Keratinocyte (primary cell): Measurements from ENCODE around the gene DPP3. TPM values are rescaled to one million over a fixed set of nuclear protein-coding genes. Genes with fewer than 3 reads are reported as not detected.
A peak's percentile ranks its signal among the peaks of the same experiment; 100 is the strongest.

Experiments used
- DNase-seq: peaks from one replicate; pipeline ENCODE4 v3.0.0-alpha.2; 2011; ENCODE audit warnings: low read depth, missing footprints, low spot score
- FAIRE-seq: peaks from 2 replicates; lab custom pipeline; 2011; peaks lifted over from hg19 to GRCh38; lab: Jason Lieb, UNC
- H2AFZ ChIP-seq: 2 replicates; pipeline ENCODE4 v1.6.0; 2012; ENCODE audit warnings: low read length, control low read depth, inconsistent platforms; ENCODE audit not compliant: control insufficient read depth
- H3K27ac ChIP-seq: 2 replicates; pipeline ENCODE4 v1.5.1; 2011; ENCODE audit warnings: low read length; ENCODE audit not compliant: control insufficient read depth, insufficient read depth
- H3K27me3 ChIP-seq: 3 replicates; pipeline ENCODE4 v1.6.0; 2011; ENCODE audit warnings: low read length; ENCODE audit not compliant: control insufficient read depth, insufficient read depth; ENCODE audit errors: extremely low read depth
- H3K36me3 ChIP-seq, 2 experiments: 2 replicates in 1 of 2; 3 replicates in 1 of 2; pipeline ENCODE4 v1.5.1; 2011; ENCODE audit warnings: low read length in 2 of 2, mild to moderate bottlenecking in 1 of 2; ENCODE audit not compliant: control insufficient read depth in 2 of 2, insufficient read depth in 2 of 2; ENCODE audit errors: extremely low read depth in 1 of 2
- H3K4me1 ChIP-seq: 3 replicates; pipeline ENCODE4 v1.5.1; 2011; ENCODE audit warnings: low read length; ENCODE audit not compliant: control insufficient read depth, insufficient read depth; ENCODE audit errors: extremely low read depth
- H3K4me2 ChIP-seq: 3 replicates; pipeline ENCODE4 v1.6.0; 2011; ENCODE audit warnings: low read depth, low read length; ENCODE audit not compliant: control insufficient read depth, insufficient read depth; ENCODE audit errors: extremely low read depth
- H3K4me3 ChIP-seq, 3 experiments: fragments of 200-600 bp in 1 of 3; sonication (generic) in 1 of 3; 2 replicates in 2 of 3; 3 replicates in 1 of 3; pipeline ENCODE4 v1.5.1; 2011 to 2016; ENCODE audit warnings: low read length in 3 of 3, mild to moderate bottlenecking in 3 of 3, control low read depth in 2 of 3, inconsistent platforms in 1 of 3, low read depth in 1 of 3, mixed read lengths in 1 of 3, mixed run types in 1 of 3, moderate library complexity in 1 of 3; ENCODE audit not compliant: control insufficient read depth in 2 of 3, insufficient read depth in 2 of 3; ENCODE audit errors: extremely low read depth in 1 of 3
- H3K79me2 ChIP-seq: 2 replicates; pipeline ENCODE4 v1.6.0; 2012; ENCODE audit warnings: low read length; ENCODE audit not compliant: control insufficient read depth, insufficient read depth
- H3K9ac ChIP-seq: 3 replicates; pipeline ENCODE4 v1.6.0; 2011; ENCODE audit warnings: low read length; ENCODE audit not compliant: control insufficient read depth, insufficient read depth; ENCODE audit errors: extremely low read depth
- H3K9me1 ChIP-seq: 3 replicates; pipeline ENCODE4 v1.6.0; 2011; ENCODE audit warnings: low read length; ENCODE audit not compliant: control insufficient read depth, insufficient read depth; ENCODE audit errors: extremely low read depth
- H3K9me3 ChIP-seq: 2 replicates; pipeline ENCODE4 v1.5.1; 2012; ENCODE audit warnings: low read depth, low read length; ENCODE audit not compliant: control insufficient read depth
- H4K20me1 ChIP-seq: 3 replicates; pipeline ENCODE4 v1.6.0; 2011; ENCODE audit warnings: low read length; ENCODE audit not compliant: control insufficient read depth, insufficient read depth; ENCODE audit errors: extremely low read depth
- CTCF ChIP-seq, 3 experiments: IDR thresholded peaks in 1 of 3; conservative IDR thresholded peaks in 1 of 3; optimal IDR thresholded peaks in 1 of 3; 2 replicates in 2 of 3; 3 replicates in 1 of 3; pipeline versions ENCODE3 to v1.5.1; 2011; ENCODE audit warnings: low read length in 3 of 3, mild to moderate bottlenecking in 3 of 3, moderate library complexity in 2 of 3, control low read depth in 1 of 3, inconsistent platforms in 1 of 3; ENCODE audit not compliant: insufficient read depth in 2 of 3; ENCODE audit errors: extremely low read depth in 1 of 3
- EZH2 ChIP-seq: IDR thresholded peaks from one replicate; pipeline ENCODE4 v1.6.1; 2012; ENCODE audit warnings: inconsistent platforms, mild to moderate bottlenecking, low read length, moderate library complexity
- dilution Hi-C: fragments of 300-500 bp; cut with MboI; formaldehyde crosslinking; loops from one replicate; pipeline ENCODE4 v1.7.0; 2020; ENCODE audit warnings: low sequenced_read_pairs; ENCODE audit not compliant: extremely low pct_ligation_motif_present
- polyA plus RNA-seq, 5 experiments: library from polyadenylated mRNA; depleted of rRNA in 3 of 5; stranded (reverse) in 3 of 5; stranded (forward) in 1 of 5; unstranded in 1 of 5; fragments of >200 nt; gene quantifications; 1 replicate in 1 of 5; 2 replicates in 3 of 5; 3 replicates in 1 of 5; pipeline versions ENCODE4 v1.2.1 to v1.2.3, GENCODE V29; 2011 to 2012; ENCODE audit warnings: missing spikeins in 2 of 5, low read depth in 1 of 5, low replicate concordance in 1 of 5

Gene DPP3
- polyA plus RNA-seq, 1 donor (not counting 4 experiments of a cell fraction or from before 2014, with no cell fraction given), result 57.9 TPM

- peaks cover 6% of the 10 kb centered on the region for H3K4me1 ChIP-seq
- peak within 1 kb of the TSS; percentile 89 for H3K9ac ChIP-seq
- H3K36me3 ChIP-seq, result peaks cover 0 to 7% of the 10 kb centered on the region in 2 experiments
- peak within 1 kb of the TSS; percentile 63 for H3K27ac ChIP-seq
- FAIRE-seq, result peak; percentile 5
- H4K20me1 ChIP-seq, result no peaks in the 10 kb centered on the region
- H3K27me3 ChIP-seq, result peaks cover 16% of the 10 kb centered on the region
- peak within 1 kb of the TSS; percentile 94 for H3K4me2 ChIP-seq
- dilution Hi-C loops, result no loop called here
- H3K9me3 ChIP-seq, result no peaks in the 10 kb centered on the region
- TF ChIP-seq EZH2 (no peak), CTCF (optimal IDR thresholded peaks at IDR 0.05 in 1 of 3, IDR thresholded peaks at IDR 0.05 in 1 of 3, conservative IDR thresholded peaks at IDR 0.05 in 1 of 3; ENCODE audit: extremely low read depth in 1 of 3, insufficient read depth in 2 of 3, low read length in 3 of 3) (no peak)
- peak within 1 kb of the TSS; percentile 92 for H2AFZ ChIP-seq
- H3K9me1 ChIP-seq, result no peaks in the 10 kb centered on the region
- peak; percentile 63 for DNase-seq
- H3K79me2 ChIP-seq, result no peaks in the 10 kb centered on the region
- H3K4me3 ChIP-seq, result peak within 1 kb of the TSS; percentile 81 to 94 (median 82)
Measured at GRCh38 chr11:66545701-66546367, 65.6 kb downstream of the DPP3 start, which contains the start of gene ZDHHC24. TSS of gene ZDHHC24 (minus strand) at chr11:66546048. CDS start at chr11:66546003, 45 bp downstream.

- H3K9me1 ChIP-seq, result no peaks in the 10 kb centered on the region
- peak within 1 kb of the TSS; percentile 89 for H3K9ac ChIP-seq
- no peaks in the 10 kb centered on the region for H3K9me3 ChIP-seq
- no peaks in the 10 kb centered on the region for H3K79me2 ChIP-seq
- H3K27ac ChIP-seq, result peak within 1 kb of the TSS; percentile 63
- DNase-seq, result no peak
- H3K4me1 ChIP-seq, result peaks cover 6% of the 10 kb centered on the region
- peaks cover 18% of the 10 kb centered on the region for H3K27me3 ChIP-seq
- peak within 1 kb of the TSS; percentile 92 for H2AFZ ChIP-seq
- no peaks in the 10 kb centered on the region for H4K20me1 ChIP-seq
- no peak for FAIRE-seq
- TF ChIP-seq CTCF (optimal IDR thresholded peaks at IDR 0.05 in 1 of 3, IDR thresholded peaks at IDR 0.05 in 1 of 3, conservative IDR thresholded peaks at IDR 0.05 in 1 of 3; ENCODE audit: extremely low read depth in 1 of 3, insufficient read depth in 2 of 3, low read length in 3 of 3) (no peak), EZH2 (no peak)
- H3K4me2 ChIP-seq, result peak within 1 kb of the TSS; percentile 94
- dilution Hi-C loops, result no loop called here
- H3K4me3 ChIP-seq, result peak within 1 kb of the TSS; percentile 81 to 94 (median 82)
- peaks cover 0 to 6% of the 10 kb centered on the region in 2 experiments for H3K36me3 ChIP-seq
Measured at GRCh38 chr11:66546368-66546965, 66.2 kb downstream of the DPP3 start, which contains the start of gene ACTN3. TSS of gene ACTN3 (plus strand) at chr11:66546903. CDS start at chr11:66546938, 35 bp downstream.
